HG03565 (cell line): ENCODE measurements around the gene RPS8.
"Not testable (repeated sequence)": the region's sequence is repeated elsewhere in the genome, so short reads cannot be mapped to it uniquely, and the experiment has no call there.

Experiments used
- ATAC-seq: cut with Tn5 transposase; IDR thresholded peaks from one replicate; pipeline ENCODE4 v1.9.1; 2021; ENCODE audit warnings: mild to moderate bottlenecking, moderate library complexity; ENCODE audit not compliant: unreplicated experiment

The RPS8 gene

DNA sequence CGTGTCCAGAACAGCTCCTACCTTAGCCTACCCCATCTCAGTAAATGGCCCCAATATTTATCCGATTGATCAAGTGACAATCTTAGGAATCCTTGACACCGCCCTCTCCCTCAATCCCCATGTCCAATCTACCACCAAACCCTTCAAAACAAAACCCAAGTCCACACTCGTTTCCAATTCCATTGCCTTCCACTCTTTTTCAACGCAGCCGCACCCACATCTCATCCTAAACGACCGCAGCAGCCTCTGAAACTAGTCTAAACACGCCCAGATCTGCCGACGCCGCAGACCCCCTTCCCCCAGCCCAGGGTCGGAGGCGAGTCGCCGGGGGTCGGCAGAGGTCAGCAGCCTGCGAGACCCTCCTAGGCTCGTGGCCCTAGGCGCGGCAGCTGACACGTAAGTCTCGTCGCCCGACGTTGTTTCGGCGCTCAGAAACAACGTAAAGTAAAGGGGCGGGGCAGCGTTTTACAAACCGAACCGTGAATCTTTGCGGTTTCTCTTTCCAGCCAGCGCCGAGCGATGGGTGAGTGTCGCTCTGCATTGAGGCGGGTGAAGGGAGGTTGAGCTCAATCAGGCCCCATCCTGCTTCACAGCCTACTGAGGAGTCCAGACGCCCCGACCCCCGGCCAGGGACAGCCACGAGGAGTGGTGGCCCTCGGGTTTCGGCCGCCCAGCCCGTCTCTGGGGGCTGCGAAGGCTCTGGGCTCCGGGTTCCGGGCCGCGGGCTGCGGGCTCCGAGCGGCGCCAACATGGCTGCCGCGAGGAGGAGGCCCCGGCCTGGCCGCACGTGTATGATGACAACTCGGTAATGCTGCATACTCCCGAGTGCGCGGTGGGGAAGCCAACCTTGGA lies at the start of gene RPS8:
Gene RPS8, plus strand, starts transcription at position 463 of the 852 bp plus-strand sequence. Its CDS starts 57 bp downstream, at position 520.
- peak; percentile 63 for ATAC-seq

DNA sequence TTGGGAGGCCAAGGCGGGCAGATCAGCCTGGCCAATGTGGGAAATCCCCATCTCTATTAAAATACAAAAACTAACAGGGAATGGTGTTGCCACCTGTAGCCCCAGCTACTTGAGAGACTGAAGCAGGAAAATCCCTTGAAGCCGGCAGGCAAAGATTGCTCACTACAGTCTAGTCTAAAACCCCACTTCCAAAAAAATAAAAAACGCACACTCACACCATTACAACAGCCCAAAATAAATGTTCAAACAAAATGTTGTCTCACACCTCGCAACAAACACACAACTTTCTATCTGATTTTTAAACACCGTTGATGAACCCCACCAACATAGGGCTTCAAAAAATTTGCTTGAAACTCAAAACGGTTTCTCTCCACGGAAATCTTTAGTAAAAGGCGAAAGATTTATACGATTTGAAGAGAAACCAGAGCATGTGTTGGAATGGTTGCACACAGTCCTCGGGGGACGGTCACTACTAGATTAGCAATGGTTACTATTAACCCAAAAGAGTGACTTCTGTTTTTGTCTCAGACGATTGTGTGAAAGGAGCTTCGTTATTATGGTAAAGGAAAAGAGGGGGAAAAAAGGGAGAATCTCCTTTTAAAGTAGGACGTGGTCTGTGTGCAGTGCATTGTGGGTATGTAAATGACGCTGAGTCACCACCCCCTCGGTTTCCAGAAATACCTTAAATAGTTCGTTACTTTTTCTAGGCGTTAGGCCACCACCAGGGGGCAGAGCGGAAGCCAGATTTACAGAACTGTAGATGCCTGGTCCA lies 44.4 kb upstream of the RPS8 start, which contains the start of gene RNU5D-1:
Gene RNU5D-1, minus strand, starts transcription at position 430 of the 772 bp plus-strand sequence.
- peak; percentile 65 for ATAC-seq

DNA sequence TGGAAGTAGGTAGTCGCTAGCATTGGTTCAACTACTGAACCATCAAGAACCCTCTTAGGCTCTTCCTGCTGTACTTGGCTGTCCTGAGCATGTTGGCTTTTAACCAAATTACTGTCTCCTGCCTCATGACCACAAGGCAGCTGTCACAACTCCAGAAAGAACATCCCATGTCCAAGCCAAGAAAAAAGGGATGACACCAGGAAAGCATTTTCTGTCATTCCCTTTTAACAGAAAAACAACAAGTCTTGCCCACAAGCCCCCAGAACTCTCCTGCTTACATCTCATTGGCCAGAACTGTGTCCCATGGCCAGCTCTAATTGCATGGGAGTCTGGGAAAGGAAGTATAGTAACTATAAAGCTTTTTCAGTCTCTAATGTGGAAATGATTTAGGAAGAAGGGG lies 42.0 kb upstream of the RPS8 start:
- ATAC-seq, result no peak

DNA sequence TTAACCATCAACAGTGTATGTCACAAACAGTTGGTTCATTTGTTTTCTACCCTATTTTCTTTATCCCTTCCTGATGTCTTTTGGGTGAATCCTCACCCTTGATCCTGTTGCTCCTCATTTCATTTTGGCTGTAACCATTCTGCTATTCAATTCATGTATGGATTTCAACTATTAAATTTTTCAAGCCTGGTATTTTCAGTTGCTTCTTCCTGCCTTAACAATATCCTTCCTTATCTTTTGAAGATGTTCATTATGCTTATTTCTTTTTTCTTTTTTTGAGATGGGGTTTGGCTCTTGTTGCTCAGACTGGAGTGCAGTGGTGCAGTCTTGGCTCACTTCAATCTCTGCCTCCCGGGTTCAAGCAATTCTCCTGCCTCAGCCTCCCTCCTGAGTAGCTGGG lies 41.6 kb upstream of the RPS8 start:
- ATAC-seq, result no peak

DNA sequence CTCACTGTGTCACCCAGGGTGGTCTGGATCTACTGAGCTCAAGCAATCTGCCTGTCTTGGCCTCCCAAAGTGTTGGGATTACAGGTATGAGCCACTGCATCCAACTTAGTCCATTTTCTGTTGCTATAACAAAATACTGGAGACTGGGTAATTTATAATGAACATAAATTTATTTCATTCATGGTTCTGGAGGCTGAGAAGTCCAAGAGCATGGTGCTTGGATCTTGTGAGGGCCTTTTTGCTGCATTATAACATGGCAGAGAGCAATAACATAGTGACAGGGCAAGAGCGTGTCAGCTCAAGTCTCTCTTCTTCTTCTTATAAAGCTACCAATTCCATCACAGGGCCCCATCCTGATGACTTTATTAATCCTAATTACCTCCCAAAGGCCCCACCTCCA lies 39.3 kb upstream of the RPS8 start:
- ATAC-seq, result no peak

DNA sequence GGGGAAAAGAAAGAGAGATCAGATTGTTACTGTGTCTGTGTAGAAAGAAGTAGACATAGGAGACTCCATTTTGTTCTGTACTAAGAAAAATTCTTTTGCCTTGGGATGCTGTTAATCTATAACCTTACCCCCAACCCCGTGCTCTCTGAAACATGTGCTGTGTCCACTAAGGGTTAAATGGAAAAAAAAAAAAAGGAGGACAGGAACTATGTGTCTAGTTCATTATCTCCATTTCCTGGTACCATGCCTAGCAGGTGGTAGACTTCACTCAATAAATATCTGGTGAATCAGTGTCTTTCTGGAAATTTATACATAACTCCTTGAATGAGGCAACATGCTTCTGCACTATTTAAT lies 36.4 kb upstream of the RPS8 start:
- not testable (repeated sequence) for ATAC-seq

DNA sequence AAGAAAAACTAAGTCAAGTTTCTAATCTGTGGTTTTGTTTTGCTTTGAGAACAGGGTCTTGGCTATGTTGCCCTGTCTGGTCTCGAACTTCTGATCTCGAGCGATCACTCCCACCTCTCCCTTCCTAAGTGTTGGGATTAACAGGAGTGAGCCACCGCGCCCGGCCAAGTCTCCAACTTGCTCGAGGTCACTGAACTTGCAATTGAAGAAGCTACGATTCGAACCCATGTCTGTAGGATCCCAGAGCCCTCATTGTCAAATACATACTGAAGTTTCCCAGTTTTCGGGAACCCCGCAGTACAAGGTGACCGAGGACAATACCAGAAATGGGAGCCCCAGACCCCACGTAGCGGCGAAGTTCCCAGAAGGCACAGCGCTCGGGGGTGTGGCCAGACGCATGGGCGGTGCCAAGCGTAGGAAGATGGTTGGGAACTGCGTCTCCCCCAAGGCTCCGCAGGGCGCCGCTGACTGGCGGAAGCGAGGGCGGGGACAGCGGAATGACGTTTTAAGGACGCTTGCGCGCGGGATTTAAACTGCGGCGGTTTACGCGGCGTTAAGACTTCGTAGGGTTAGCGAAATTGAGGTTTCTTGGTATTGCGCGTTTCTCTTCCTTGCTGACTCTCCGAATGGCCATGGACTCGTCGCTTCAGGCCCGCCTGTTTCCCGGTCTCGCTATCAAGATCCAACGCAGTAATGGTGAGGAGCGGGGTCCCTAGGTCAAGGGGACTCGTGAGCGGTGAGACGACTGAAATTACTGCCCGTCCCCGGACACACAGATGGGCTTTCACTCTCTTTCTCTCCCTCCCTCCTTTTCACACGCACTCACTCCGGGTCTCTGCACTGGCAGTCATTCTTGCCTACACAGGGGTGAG lies 35.8 kb upstream of the RPS8 start, which contains the start of gene KIF2C:
Gene KIF2C, plus strand, starts transcription at position 531 of the 872 bp plus-strand sequence. Its CDS starts 96 bp downstream, at position 627.
- ATAC-seq, result peak; percentile 100

DNA sequence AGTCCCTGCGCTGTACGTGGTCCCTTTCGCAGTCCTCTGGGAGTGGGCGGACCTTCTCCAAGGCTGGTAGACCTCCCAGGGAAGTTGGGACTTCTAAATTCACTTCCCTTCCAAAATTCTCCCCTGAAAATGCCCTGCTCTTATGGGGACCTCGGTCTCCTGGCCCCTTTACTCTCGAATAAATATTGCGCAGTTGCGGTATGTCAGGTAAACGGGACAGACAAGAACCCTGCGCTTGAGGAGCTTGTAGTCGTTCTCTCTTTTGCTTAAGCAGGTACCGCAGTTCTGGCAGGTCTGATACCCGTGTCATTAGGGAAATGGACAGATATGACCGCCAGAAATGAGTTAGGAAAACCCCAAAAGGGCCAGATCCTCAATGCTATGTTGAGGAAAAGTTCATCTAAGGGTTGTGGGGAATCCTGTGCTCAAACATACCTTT lies 35.1 kb upstream of the RPS8 start:
- no peak for ATAC-seq

DNA sequence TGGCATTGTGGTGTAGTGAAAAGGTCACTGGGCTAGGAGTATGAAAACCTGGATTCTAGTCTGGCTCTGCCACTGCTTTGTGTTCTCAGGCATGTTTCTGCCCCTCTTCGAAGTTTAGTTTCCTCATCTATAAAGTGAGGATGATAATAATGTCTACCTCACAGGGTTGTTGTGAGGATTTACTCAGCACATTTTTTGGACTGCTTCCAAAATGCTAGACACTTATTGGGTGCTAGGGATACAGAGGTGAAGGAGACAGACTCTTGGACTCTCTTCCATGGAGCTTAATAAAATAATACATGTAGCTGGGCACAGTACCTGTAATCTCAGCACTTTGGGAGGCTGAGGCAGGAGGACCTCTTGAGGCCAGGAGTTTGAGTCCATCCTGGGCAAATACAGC lies 32.1 kb upstream of the RPS8 start:
- ATAC-seq, result no peak

DNA sequence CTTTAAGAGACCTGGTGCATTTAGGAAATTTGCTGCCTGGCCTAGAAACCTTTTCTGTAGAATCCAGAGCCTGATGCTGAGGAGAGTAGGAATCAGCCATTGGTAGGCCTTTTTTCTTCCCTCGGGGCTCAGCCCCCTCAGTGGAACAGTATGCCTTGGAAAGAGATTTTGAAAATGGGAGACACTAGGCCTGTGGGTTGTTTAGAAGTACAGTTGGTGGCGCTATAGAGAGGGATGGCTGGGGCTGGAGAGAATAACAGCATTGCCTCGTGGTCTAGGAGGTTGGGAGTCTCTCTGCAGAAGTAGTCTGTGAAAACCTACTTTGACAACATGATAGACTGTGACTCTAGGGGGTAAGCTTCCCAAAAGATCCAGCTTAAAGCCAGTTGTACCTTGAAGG lies 27.5 kb upstream of the RPS8 start:
- no peak for ATAC-seq

DNA sequence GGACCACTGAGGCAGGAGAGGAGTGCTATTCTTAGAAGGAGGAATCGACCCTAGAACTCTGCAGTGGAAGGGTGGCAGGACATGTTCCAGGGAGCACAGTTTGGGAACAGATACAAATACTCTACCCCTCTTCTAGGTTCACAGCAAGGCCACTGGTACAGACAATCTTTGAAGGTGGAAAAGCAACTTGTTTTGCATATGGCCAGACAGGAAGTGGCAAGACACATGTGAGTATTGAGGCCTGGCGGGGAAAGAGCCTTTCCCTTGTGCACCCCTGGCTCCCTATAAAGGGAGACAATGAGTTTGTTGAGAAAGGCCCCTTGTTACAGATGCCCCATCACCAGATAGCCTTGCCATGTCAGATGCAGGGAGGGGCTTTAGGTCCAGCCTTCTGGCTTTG lies 17.9 kb upstream of the RPS8 start:
- no peak for ATAC-seq

DNA sequence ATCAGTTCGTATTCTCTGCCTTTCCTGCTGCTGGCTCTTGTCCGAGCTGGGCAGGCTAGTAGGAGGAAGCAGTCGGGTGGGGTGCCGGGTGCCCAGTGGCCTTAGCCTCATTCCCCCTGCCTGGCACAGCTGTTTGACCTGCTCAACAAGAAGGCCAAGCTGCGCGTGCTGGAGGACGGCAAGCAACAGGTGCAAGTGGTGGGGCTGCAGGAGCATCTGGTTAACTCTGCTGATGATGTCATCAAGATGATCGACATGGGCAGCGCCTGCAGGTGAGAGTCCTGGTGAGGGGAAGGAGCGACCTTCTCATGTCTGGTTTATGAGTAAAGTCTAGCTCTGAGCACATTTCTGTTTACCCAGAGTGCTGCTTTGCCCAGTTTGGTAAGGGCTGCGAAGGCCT lies 16.3 kb upstream of the RPS8 start:
- ATAC-seq, result no peak

DNA sequence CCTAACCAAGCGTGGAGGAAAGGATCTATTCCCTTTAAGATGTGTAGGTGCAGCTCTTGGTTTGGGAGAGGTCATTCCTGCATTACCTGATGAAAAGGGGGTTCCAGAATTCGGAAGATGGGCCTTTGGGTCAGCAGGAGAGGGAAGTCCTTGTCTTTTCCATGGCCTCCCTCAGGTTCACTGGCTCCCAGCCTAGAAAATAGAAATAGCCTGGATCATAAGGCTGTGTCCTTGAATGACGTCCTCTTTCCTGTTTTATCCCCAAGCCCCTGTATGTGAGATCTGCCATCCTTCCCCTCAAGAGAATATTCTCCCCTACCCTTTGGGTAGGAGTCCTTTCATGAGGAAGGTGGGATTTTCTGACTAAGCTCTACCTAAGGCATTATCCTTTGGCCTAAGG lies 14.5 kb upstream of the RPS8 start:
- ATAC-seq, result no peak

DNA sequence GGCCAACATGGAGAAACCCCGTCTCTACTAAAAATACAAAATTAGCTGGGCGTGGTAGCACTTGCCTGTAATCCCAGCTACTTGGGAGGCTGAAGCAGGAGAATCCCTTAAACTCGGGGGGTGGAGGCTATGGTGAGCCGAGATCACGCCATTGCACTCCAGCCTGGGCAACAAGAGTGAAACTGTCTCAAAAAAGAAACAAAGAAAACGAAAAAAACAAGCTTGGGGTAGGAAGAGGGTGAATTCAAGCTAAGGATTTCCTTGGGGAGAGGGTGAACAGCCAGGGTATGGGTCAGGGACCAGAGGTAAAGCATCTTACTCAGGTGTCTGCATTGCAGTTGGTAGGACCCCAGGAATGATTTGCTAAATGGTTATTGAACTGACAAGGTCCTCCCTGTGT lies 8.9 kb upstream of the RPS8 start:
- not testable (repeated sequence) for ATAC-seq

DNA sequence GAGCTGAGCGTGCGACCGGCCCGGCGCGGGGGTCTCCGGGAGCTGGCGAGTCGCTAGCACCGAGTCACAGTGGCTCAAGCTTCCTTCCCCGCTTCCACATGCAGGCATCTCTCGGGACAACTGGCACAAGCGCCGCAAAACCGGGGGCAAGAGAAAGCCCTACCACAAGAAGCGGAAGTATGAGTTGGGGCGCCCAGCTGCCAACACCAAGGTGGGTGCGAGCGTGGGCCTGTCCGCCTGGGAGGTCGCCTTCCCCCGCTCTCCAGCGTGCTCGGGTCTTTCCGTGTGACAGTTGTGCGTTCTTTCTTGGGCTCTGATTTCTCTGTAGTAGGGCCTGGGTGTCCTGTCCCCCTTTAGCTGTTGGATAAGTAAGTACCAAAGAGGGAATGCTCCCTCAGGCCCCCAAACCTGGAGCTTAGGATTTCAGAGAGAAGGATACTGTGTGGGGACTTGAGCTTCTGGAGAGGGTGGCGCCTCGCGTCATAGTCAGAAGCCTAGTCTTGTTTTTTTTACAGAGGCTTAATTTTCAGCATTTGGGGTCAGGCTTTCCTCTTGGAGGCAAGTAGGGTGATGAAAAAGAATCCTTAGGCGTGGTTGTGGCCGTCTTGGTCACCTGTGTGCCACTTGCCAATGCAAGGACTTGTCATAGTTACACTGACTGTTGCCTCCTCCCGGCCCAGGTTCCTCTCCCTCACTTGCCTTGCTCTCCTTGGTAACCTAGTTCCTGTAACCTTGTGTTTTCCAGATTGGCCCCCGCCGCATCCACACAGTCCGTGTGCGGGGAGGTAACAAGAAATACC lies 790 bp downstream of the RPS8 start:
- no peak for ATAC-seq

DNA sequence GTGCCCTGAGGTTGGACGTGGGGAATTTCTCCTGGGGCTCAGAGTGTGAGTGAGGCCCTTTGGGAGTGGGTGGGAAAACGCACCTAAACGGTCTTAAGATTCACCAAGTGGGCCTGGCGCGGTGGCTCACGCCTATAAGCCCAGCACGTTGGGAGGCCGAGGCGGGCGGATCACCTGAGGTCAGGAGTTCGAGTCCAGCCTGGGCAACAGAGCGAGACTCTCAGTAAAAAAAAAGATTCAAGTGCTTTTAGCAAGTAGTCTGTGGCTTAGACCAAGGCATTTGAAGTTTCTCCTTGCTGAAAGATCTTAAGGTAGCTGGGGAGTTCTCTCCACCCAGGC lies 1.4 kb downstream of the RPS8 start:
- ATAC-seq, result no peak

DNA sequence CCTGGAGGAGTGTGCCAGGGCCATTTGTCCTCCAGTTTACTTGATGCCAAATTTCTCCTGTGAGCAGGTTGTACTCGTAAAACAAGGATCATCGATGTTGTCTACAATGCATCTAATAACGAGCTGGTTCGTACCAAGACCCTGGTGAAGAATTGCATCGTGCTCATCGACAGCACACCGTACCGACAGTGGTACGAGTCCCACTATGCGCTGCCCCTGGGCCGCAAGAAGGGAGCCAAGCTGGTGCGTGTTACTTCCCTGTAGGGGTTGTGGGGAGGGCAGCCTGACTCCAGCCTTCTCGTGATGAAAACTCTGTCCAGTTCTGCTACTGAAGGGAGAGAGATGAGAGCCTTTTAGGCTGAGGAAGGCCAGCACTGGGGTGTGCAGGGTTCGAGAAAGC lies 2.2 kb downstream of the RPS8 start:
- no peak for ATAC-seq

DNA sequence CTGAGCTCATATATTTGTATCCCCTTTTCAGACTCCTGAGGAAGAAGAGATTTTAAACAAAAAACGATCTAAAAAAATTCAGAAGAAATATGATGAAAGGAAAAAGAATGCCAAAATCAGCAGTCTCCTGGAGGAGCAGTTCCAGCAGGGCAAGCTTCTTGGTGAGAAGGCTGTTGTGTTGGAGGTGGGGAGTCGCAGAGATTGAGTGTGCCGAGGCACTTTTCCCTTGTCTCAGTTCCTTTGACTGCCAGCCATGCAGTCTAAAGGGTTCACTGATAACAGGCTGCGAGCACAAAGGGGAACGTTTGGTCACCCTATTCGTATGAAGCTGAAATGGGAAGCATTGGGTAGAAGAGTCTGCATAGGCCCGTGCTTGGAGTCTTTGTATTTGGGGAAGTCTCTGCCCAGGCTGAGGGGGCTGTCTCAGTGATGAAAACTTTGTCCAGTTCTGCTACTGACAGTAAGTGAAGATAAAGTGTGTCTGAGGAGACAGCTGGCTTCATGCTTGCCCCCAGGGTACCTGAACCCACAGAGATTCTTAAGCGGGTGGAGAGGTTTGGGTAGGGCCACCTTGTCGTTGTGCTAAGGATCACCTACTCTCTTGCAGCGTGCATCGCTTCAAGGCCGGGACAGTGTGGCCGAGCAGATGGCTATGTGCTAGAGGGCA lies 2.8 kb downstream of the RPS8 start:
- ATAC-seq, result no peak

DNA sequence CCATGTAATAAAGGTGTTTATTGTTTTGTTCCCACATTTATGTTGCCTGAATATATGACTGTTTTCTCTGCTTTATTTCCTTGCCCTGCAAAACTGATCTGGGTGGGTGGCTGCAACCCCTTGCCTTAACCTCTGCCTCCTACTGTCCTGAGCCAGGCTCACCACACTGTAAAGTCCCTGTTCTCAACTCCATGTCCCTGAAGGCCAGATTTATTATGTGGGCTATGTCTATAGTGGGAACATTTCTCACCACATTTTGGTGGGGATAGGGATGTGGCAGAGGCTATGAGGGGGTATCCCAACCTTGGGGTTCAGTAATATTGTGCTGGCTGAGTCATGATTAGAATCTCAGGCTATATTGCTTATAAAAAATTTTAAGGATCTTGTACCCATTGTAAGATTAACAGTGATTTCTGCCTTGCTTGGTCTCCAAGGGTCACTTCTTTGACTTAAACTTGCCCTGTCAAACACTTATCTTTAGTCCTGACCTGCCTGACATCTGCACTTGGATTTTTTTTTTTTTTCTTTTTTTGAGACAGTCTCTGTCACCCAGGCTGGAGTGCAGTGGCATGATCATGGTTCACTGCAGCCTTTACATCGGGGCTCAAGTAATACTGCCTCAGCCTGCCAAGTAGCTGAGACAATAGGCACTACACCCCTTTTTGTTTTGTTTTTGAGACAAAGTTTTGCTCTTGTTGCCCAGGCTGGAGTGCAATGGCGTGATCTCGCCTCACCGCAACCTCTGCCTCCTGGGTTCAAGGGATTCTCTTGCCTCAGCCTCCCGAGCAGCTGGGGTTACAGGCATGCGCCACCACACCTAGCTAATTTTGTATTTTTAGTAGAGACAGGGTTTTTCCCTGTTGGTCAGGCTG lies 3.6 kb downstream of the RPS8 start:
- no peak for ATAC-seq
